Measurements from ENCODE around the gene POP4. TPM values are rescaled to one million over a fixed set of nuclear protein-coding genes. Genes with fewer than 3 reads are reported as not detected.

The POP4 gene
- total and polyA plus RNA-seq, 9 of the 15 experiments (the other 6 are each of a cell fraction or from before 2014, with no cell fraction given), result 42.1 to 128 (median 99.0) TPM

- in situ Hi-C loops (cut with MboI), result no loop called here
- TF ChIP-seq SP2 (IDR thresholded peaks at IDR 0.05; ENCODE audit: extremely low read depth, low read depth, low read length, poor library complexity, severe bottlenecking) (no peak), KAT7 (CRISPR knock-in tag; IDR thresholded peaks at IDR 0.05; ENCODE audit: borderline replicate concordance) (no peak), BDP1 (IDR thresholded peaks at IDR 0.05; ENCODE audit: insufficient read depth, insufficient read length) (no peak)
- H3K27me3 ChIP-seq (ENCODE audit: control insufficient read depth in 2 of 2, insufficient read depth in 2 of 2, low read length in 2 of 2), result no peaks in the 10 kb centered on the region
- no peaks in the 10 kb centered on the region for H4K20me1 ChIP-seq (replicated peaks; ENCODE audit: control insufficient read depth, insufficient read depth, low read length)
- no TSS peak for BruUV-seq (replicated peaks)
- CTCF ChIA-PET (ENCODE audit: low intra/inter-chr PET ratio), result no interaction called here
- H3K4me3 ChIP-seq, result no peak overlapping the region
- peaks cover 17 to 22% of the 10 kb centered on the region in 2 experiments for H3K4me1 ChIP-seq (replicated peaks in 1 of 2; ENCODE audit: control insufficient read depth in 2 of 2, insufficient read depth in 2 of 2, low read length in 2 of 2)
- 35% methylated on average over 2 of the region's 2 CpGs for WGBS (ENCODE audit: insufficient coverage, low coverage, missing lambda C conversion rate)
- no peaks in the 10 kb centered on the region for H3K36me3 ChIP-seq (ENCODE audit: control insufficient read depth, insufficient read depth, low read length)
- H3K27ac ChIP-seq (ENCODE audit: extremely low read depth, low read depth, low read length), result no peak overlapping the region
- H2AFZ ChIP-seq (ENCODE audit: low read depth, low read length), result peak overlapping the region; percentile 38; the same call in 1 of the 2 replicates
- DNase-seq (ENCODE audit: extremely low read depth in 1 of 4, low spot score in 3 of 4) (no peak), FAIRE-seq (no peak), ATAC-seq (no peak)
- no peak overlapping the region for H3K9ac ChIP-seq (ENCODE audit: insufficient read depth in 1 of 2, low read depth in 2 of 2, low read length in 2 of 2)
- H3K9me1 ChIP-seq (ENCODE audit: control insufficient read depth, insufficient read depth, low read length), result no peaks in the 10 kb centered on the region
- H3K4me2 ChIP-seq (ENCODE audit: insufficient read depth, low read length), result no peak overlapping the region
- POLR2A ChIA-PET, result interaction anchor here (1.6 kb wide), 1 partner anchor 10 kb away, joined by 4 read pairs; no protein-coding TSS in a partner anchor
- intact Hi-C loops (cut with micrococcal nuclease), result no loop called here
- no peaks in the 10 kb centered on the region for H3K9me3 ChIP-seq (replicated peaks; ENCODE audit: control insufficient read depth, insufficient read depth, low read depth, low read length)
- H3K79me2 ChIP-seq (ENCODE audit: control insufficient read depth, insufficient read depth, low read length), result no peaks in the 10 kb centered on the region
Measured at GRCh38 chr19:29630655-29631054, 24.6 kb downstream of the POP4 start.

GRCh38 chr19:29631450-29631849 lies 25.4 kb downstream of the POP4 start:
- no peak overlapping the region for H3K9ac ChIP-seq (ENCODE audit: insufficient read depth in 1 of 2, low read depth in 2 of 2, low read length in 2 of 2)
- peaks cover 15 to 19% of the 10 kb centered on the region in 2 experiments for H3K4me1 ChIP-seq (replicated peaks in 1 of 2; ENCODE audit: control insufficient read depth in 2 of 2, insufficient read depth in 2 of 2, low read length in 2 of 2)
- POLR2A ChIA-PET, result interaction anchor here (1.0 kb wide), 1 partner anchor 37 kb away, joined by 3 read pairs; no protein-coding TSS in a partner anchor
- no peak overlapping the region for H3K27ac ChIP-seq (ENCODE audit: extremely low read depth, low read depth, low read length)
- in situ Hi-C loops (cut with MboI), result no loop called here
- DNase-seq (ENCODE audit: extremely low read depth in 1 of 4, low spot score in 3 of 4) (no peak), ATAC-seq (no peak), FAIRE-seq (no peak)
- no peak overlapping the region for H2AFZ ChIP-seq (ENCODE audit: low read depth, low read length)
- H3K9me1 ChIP-seq (ENCODE audit: control insufficient read depth, insufficient read depth, low read length), result no peaks in the 10 kb centered on the region
- H3K9me3 ChIP-seq (replicated peaks; ENCODE audit: control insufficient read depth, insufficient read depth, low read depth, low read length), result no peaks in the 10 kb centered on the region
- intact Hi-C loops (cut with micrococcal nuclease), result no loop called here
- H3K36me3 ChIP-seq (ENCODE audit: control insufficient read depth, insufficient read depth, low read length), result no peaks in the 10 kb centered on the region
- no peak for TF ChIP-seq NKRF (IDR thresholded peaks at IDR 0.05; ENCODE audit: borderline replicate concordance)
- CTCF ChIA-PET (ENCODE audit: low intra/inter-chr PET ratio), result no interaction called here
- no peaks in the 10 kb centered on the region for H4K20me1 ChIP-seq (replicated peaks; ENCODE audit: control insufficient read depth, insufficient read depth, low read length)
- no peaks in the 10 kb centered on the region for H3K27me3 ChIP-seq (ENCODE audit: control insufficient read depth in 2 of 2, insufficient read depth in 2 of 2, low read length in 2 of 2)
- no peak overlapping the region for H3K4me2 ChIP-seq (ENCODE audit: insufficient read depth, low read length)
- no TSS peak for BruUV-seq (replicated peaks)
- no peaks in the 10 kb centered on the region for H3K79me2 ChIP-seq (ENCODE audit: control insufficient read depth, insufficient read depth, low read length)
- 71% methylated on average over 3 of the region's 3 CpGs for WGBS (ENCODE audit: insufficient coverage, low coverage, missing lambda C conversion rate)
- H3K4me3 ChIP-seq, result no peak overlapping the region

Measured in K562 (cell line).